HCT116 (cell line): ENCODE data around the gene ACD. TPM values are rescaled to one million over a fixed set of nuclear protein-coding genes. Genes with fewer than 3 reads are reported as not detected.

Source experiments
- ATAC-seq: fragments of 200-7000 bp; cut with Tn5 transposase; 2 replicates; pipeline ENCODE4 v1.9.1; 2020; ENCODE audit warnings: mild to moderate bottlenecking, moderate library complexity
- BruUV-seq: library from RNA; stranded (reverse); fragments of 400-500 nt; replicated peaks from 2 replicates; lab custom pipeline; 2021; lab: Mats Ljungman, UMichigan
- CTCF ChIA-PET: fragments of 300-600 bp; sonication (Branson Sonifier 250); formaldehyde crosslinking; loops from one replicate; lab custom pipeline; 2021; ENCODE audit warnings: antibody characterized with exemption; lab: Charles Lee
- POLR2A ChIA-PET: fragments of 300-600, 350-600 bp; sonication (Branson Sonifier 250); formaldehyde crosslinking; loops from one replicate; lab custom pipeline; 2021; ENCODE audit warnings: antibody characterized with exemption; lab: Charles Lee
- RAD21 ChIA-PET, 2 experiments: fragments of 300-600 bp; sonication (Branson Sonifier 250); formaldehyde crosslinking; loops; one replicate each; lab custom pipeline; 2023; ENCODE audit warnings: low total read pairs in 2 of 2; ENCODE audit not compliant: uncharacterized antibody in 2 of 2, unreplicated experiment in 2 of 2, low non-redundant PET in 1 of 2; lab: Charles Lee
- DNase-seq: peaks from one replicate; pipeline ENCODE4 v3.0.0-alpha.2; 2010; ENCODE audit warnings: low read depth, low spot score
- H2AFZ ChIP-seq: fragments of 200-600 bp; shearing (Covaris generic), sonication (generic); 2 replicates; pipeline ENCODE4 v1.6.1; 2017; ENCODE audit warnings: low read depth, mixed run types, mixed read lengths, antibody characterized with exemption, low read length; ENCODE audit not compliant: poor library complexity, severe bottlenecking
- H3K27ac ChIP-seq: 2 replicates; pipeline ENCODE4 v1.5.1; 2012; ENCODE audit warnings: low read depth, low read length
- H3K27me3 ChIP-seq: fragments of 200-600 bp; sonication (generic); 2 replicates; pipeline ENCODE4 v1.6.1; 2016; ENCODE audit warnings: mixed run types, low read length, mixed read lengths; ENCODE audit not compliant: insufficient read depth
- H3K36me3 ChIP-seq, 2 experiments: fragments of 200-500 bp in 1 of 2; fragments of 200-600 bp in 1 of 2; sonication (Bioruptor generic) in 1 of 2; sonication (generic) in 1 of 2; 2 replicates each; pipeline versions ENCODE4 v1.5.1 to v1.6.1; 2014 to 2016; ENCODE audit warnings: low read length in 2 of 2, inconsistent platforms in 1 of 2, mixed read lengths in 1 of 2, mixed run types in 1 of 2; ENCODE audit not compliant: insufficient read depth in 2 of 2, control insufficient read depth in 1 of 2
- H3K4me1 ChIP-seq, 2 experiments: fragments of 200-600 bp in 1 of 2; sonication (generic) in 1 of 2; 2 replicates each; pipeline versions ENCODE4 v1.5.1 to v1.6.1; 2012 to 2017; ENCODE audit warnings: low read length in 2 of 2, inconsistent platforms in 1 of 2, mild to moderate bottlenecking in 1 of 2, mixed read lengths in 1 of 2, mixed run types in 1 of 2, moderate library complexity in 1 of 2; ENCODE audit not compliant: insufficient read depth in 2 of 2, control insufficient read depth in 1 of 2
- H3K4me2 ChIP-seq: fragments of 200-600 bp; sonication (generic); 2 replicates; pipeline ENCODE4 v1.6.1; 2017; ENCODE audit warnings: mixed run types, low read length, mixed read lengths
- H3K4me3 ChIP-seq, 2 experiments: fragments of 200-600 bp in 1 of 2; sonication (generic) in 1 of 2; replicated peaks in 1 of 2; 2 replicates each; pipeline ENCODE4 v1.5.1; 2011 to 2016; ENCODE audit warnings: low read length in 2 of 2, control low read depth in 1 of 2, low read depth in 1 of 2, mild to moderate bottlenecking in 1 of 2, mixed read lengths in 1 of 2, mixed run types in 1 of 2
- H3K79me2 ChIP-seq: fragments of 200-600 bp; sonication (generic); 2 replicates; pipeline ENCODE4 v1.6.1; 2017; ENCODE audit warnings: mild to moderate bottlenecking, mixed run types, low read length, moderate library complexity, mixed read lengths; ENCODE audit not compliant: insufficient read depth
- H3K9ac ChIP-seq: fragments of 200-600 bp; sonication (generic); 2 replicates; pipeline ENCODE4 v1.6.1; 2016; ENCODE audit warnings: low read length, mixed read lengths
- H3K9me2 ChIP-seq: fragments of 200-600 bp; sonication (generic), shearing (Covaris generic); 2 replicates; pipeline ENCODE4 v1.6.1; 2017; ENCODE audit warnings: mixed run types, mild to moderate bottlenecking, moderate library complexity; ENCODE audit not compliant: insufficient read depth
- H3K9me3 ChIP-seq, 2 experiments: fragments of 200-500 bp in 1 of 2; fragments of 200-600 bp in 1 of 2; sonication (Bioruptor generic) in 1 of 2; sonication (generic) in 1 of 2; 2 replicates each; pipeline ENCODE4 v1.6.1; 2014 to 2017; ENCODE audit warnings: low read length in 2 of 2, mixed read lengths in 2 of 2, inconsistent platforms in 1 of 2, low read depth in 1 of 2, mild to moderate bottlenecking in 1 of 2, mixed run types in 1 of 2, moderate library complexity in 1 of 2; ENCODE audit not compliant: control insufficient read depth in 1 of 2, insufficient read depth in 1 of 2
- H4K20me1 ChIP-seq: fragments of 200-600 bp; sonication (generic), shearing (Covaris generic); 2 replicates; pipeline ENCODE4 v1.6.1; 2017; ENCODE audit warnings: mixed run types, mild to moderate bottlenecking, moderate library complexity; ENCODE audit not compliant: insufficient read depth
- CEBPB ChIP-seq: IDR thresholded peaks from 2 replicates; pipeline ENCODE4 v1.6.1; 2012; ENCODE audit warnings: low read depth
- EGR1 ChIP-seq: IDR thresholded peaks from 2 replicates; pipeline ENCODE4 v1.6.1; 2012; ENCODE audit warnings: low read depth
- EZH2 ChIP-seq: fragments of 200-600 bp; sonication (generic); IDR thresholded peaks from 2 replicates; pipeline ENCODE4 v1.6.1; 2017; ENCODE audit warnings: antibody characterized with exemption, mixed run types
- MAX ChIP-seq: IDR thresholded peaks from 2 replicates; pipeline ENCODE4 v1.6.1; 2012
- REST ChIP-seq: IDR thresholded peaks from 2 replicates; pipeline ENCODE4 v1.6.1; 2012; ENCODE audit warnings: low read depth
- ZFX ChIP-seq: fragments of 450-650 bp; IDR thresholded peaks from 2 replicates; pipeline ENCODE4 v1.6.1; 2017
- intact Hi-C: fragments of 100-400 bp; cut with micrococcal nuclease; formaldehyde crosslinking; loops from 2 replicates; pipeline ENCODE4 v1.10.0; 2022
- total RNA-seq: library from RNA; stranded (reverse); gene quantifications from one replicate; pipeline ENCODE4 v1.2.1, GENCODE V29; 2021; ENCODE audit not compliant: unreplicated experiment
- TF ChIP-seq, protein P1 (sequence below), 3 experiments: fragments of 200-600 bp in 1 of 3; sonication (generic) in 1 of 3; IDR thresholded peaks in 2 of 3; conservative IDR thresholded peaks in 1 of 3; 2 replicates each; pipeline ENCODE4 v1.5.1; 2012 to 2017; ENCODE audit warnings: low read depth in 2 of 3, low read length in 2 of 3, antibody characterized with exemption in 1 of 3, borderline replicate concordance in 1 of 3, control low read depth in 1 of 3, mild to moderate bottlenecking in 1 of 3, mixed read lengths in 1 of 3, mixed run types in 1 of 3, moderate library complexity in 1 of 3; ENCODE audit not compliant: insufficient read depth in 1 of 3

The ACD gene
- total RNA-seq, 1 experiment from 2014 or later, result 53.8 TPM

DNA sequence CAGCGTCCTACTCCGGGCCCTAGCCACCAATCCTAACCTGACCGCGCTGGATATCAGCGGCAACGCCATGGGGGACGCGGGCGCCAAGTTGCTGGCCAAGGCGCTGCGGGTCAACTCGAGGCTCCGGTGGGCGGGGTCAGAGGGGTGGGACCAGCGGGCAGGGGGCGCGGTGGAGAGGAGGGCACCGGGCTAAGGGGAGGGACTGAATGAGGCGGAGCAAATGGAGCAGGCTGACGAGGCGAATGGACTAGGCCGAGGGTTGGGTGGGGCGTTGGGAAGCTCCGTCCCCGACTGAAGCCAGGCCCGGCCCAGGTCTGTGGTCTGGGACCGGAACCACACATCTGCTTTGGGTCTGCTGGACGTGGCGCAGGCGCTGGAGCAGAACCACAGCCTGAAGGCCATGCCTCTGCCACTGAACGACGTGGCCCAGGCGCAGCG, 10.5 kb downstream of the ACD start:
- Histone ChIP-seq H3K9ac (no peak overlapping the region), H3K9me3 (no peaks in the 10 kb centered on the region), H3K4me2 (no peak overlapping the region), H2AFZ (no peak overlapping the region), H3K36me3 (no peaks in the 10 kb centered on the region)
- no TSS peak for BruUV-seq
- RAD21 ChIA-PET, result no interaction called here
- TF ChIP-seq, protein P1, sequence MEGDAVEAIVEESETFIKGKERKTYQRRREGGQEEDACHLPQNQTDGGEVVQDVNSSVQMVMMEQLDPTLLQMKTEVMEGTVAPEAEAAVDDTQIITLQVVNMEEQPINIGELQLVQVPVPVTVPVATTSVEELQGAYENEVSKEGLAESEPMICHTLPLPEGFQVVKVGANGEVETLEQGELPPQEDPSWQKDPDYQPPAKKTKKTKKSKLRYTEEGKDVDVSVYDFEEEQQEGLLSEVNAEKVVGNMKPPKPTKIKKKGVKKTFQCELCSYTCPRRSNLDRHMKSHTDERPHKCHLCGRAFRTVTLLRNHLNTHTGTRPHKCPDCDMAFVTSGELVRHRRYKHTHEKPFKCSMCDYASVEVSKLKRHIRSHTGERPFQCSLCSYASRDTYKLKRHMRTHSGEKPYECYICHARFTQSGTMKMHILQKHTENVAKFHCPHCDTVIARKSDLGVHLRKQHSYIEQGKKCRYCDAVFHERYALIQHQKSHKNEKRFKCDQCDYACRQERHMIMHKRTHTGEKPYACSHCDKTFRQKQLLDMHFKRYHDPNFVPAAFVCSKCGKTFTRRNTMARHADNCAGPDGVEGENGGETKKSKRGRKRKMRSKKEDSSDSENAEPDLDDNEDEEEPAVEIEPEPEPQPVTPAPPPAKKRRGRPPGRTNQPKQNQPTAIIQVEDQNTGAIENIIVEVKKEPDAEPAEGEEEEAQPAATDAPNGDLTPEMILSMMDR (IDR thresholded peaks at IDR 0.05 in 2 of 3, conservative IDR thresholded peaks at IDR 0.05 in 1 of 3; ENCODE audit: borderline replicate concordance in 1 of 3, insufficient read depth in 1 of 3, low read depth in 2 of 3, low read length in 2 of 3), result no peak
- TF ChIP-seq REST (no peak), EZH2 (no peak), CEBPB (no peak), EGR1 (no peak), ZFX (no peak), MAX (no peak)
- TF ChIP-seq, all 23 proteins: peak for 0
- CTCF ChIA-PET, result no interaction called here
- Histone ChIP-seq H4K20me1 (no peaks in the 10 kb centered on the region), H3K9me2 (no peaks in the 10 kb centered on the region), H3K27me3 (no peaks in the 10 kb centered on the region), H3K79me2 (peaks cover 2% of the 10 kb centered on the region; the same call in 1 of the 2 replicates), H3K27ac (no peak overlapping the region), H3K4me1 (peaks cover 0 to 13% of the 10 kb centered on the region in 2 experiments; a peak in 1 of 4 replicates), H3K4me3 (no peak overlapping the region)
- intact Hi-C loops, result no loop called here
- ATAC-seq (no peak), DNase-seq (no peak)
- POLR2A ChIA-PET, result no interaction called here
